Mesenchymal stem cell (in vitro differentiated cells and primary cell): ENCODE measurements around the gene RMC1.

Experiments used
- DNase-seq: peaks from one replicate; pipeline ENCODE4 v3.0.0-alpha.2; 2013
- H2AFZ ChIP-seq: one replicate; pipeline ENCODE4 v1.6.1; 2013; ENCODE audit warnings: low read depth, mild to moderate bottlenecking, control low read depth, inconsistent platforms, low read length, moderate library complexity
- H2AK5ac ChIP-seq: 2 replicates; pipeline ENCODE4 v1.6.1; 2013; ENCODE audit warnings: low read length, moderate library complexity, mild to moderate bottlenecking, inconsistent platforms; ENCODE audit not compliant: severe bottlenecking
- H2BK120ac ChIP-seq: one replicate; pipeline ENCODE4 v1.6.1; 2013; ENCODE audit warnings: low read depth, mild to moderate bottlenecking, inconsistent platforms, low read length, moderate library complexity
- H2BK12ac ChIP-seq, 2 experiments: one replicate each; pipeline ENCODE4 v1.6.1; 2013; ENCODE audit warnings: inconsistent platforms in 2 of 2, low read length in 2 of 2, mild to moderate bottlenecking in 2 of 2, moderate library complexity in 2 of 2, control low read depth in 1 of 2
- H2BK15ac ChIP-seq: one replicate; pipeline ENCODE4 v1.6.1; 2013; ENCODE audit warnings: mild to moderate bottlenecking, low read depth, inconsistent platforms; ENCODE audit not compliant: poor library complexity, severe bottlenecking
- H2BK5ac ChIP-seq: 2 replicates; pipeline ENCODE4 v1.6.1; 2013; ENCODE audit warnings: low read depth, mild to moderate bottlenecking, low read length, control low read depth, inconsistent platforms; ENCODE audit not compliant: poor library complexity, severe bottlenecking
- H3K14ac ChIP-seq, 2 experiments: one replicate each; pipeline ENCODE4 v1.6.1; 2013; ENCODE audit warnings: inconsistent platforms in 2 of 2, low read length in 2 of 2, control low read depth in 1 of 2, mild to moderate bottlenecking in 1 of 2, moderate library complexity in 1 of 2
- H3K18ac ChIP-seq, 2 experiments: one replicate each; pipeline ENCODE4 v1.6.1; 2013; ENCODE audit warnings: inconsistent platforms in 2 of 2, low read length in 2 of 2, control low read depth in 1 of 2, low read depth in 1 of 2, mild to moderate bottlenecking in 1 of 2
- H3K23ac ChIP-seq, 2 experiments: one replicate each; pipeline ENCODE4 v1.6.1; 2013; ENCODE audit warnings: inconsistent platforms in 2 of 2, low read length in 2 of 2, mild to moderate bottlenecking in 2 of 2, moderate library complexity in 2 of 2, control low read depth in 1 of 2
- H3K27ac ChIP-seq: 2 replicates; pipeline ENCODE4 v1.5.1; 2013; ENCODE audit warnings: mild to moderate bottlenecking, moderate library complexity, low read length, control low read depth, inconsistent platforms; ENCODE audit not compliant: poor library complexity, severe bottlenecking
- H3K27me3 ChIP-seq, 2 experiments: 2 replicates each; pipeline versions ENCODE4 v1.6.1 to v1.7.0; 2013; ENCODE audit warnings: low read length in 2 of 2, mild to moderate bottlenecking in 2 of 2, moderate library complexity in 2 of 2, control low read depth in 1 of 2, inconsistent platforms in 1 of 2; ENCODE audit not compliant: control insufficient read depth in 1 of 2, insufficient read depth in 1 of 2
- H3K36me3 ChIP-seq, 2 experiments: 2 replicates each; pipeline versions ENCODE4 v1.6.1 to v1.7.0; 2013; ENCODE audit warnings: low read length in 2 of 2, control low read depth in 1 of 2, inconsistent platforms in 1 of 2, low read depth in 1 of 2, mild to moderate bottlenecking in 1 of 2; ENCODE audit not compliant: insufficient read depth in 2 of 2, control insufficient read depth in 1 of 2
- H3K4ac ChIP-seq, 2 experiments: one replicate each; pipeline ENCODE4 v1.6.1; 2013; ENCODE audit warnings: inconsistent platforms in 2 of 2, low read length in 2 of 2, mild to moderate bottlenecking in 2 of 2, moderate library complexity in 2 of 2, control low read depth in 1 of 2, low read depth in 1 of 2
- H3K4me1 ChIP-seq: 2 replicates; pipeline ENCODE4 v1.6.1; 2013; ENCODE audit warnings: low read depth, low read length, control low read depth; ENCODE audit not compliant: control insufficient read depth, insufficient read depth
- H3K4me2 ChIP-seq: 2 replicates; pipeline ENCODE4 v1.6.1; 2013; ENCODE audit warnings: low read length, mild to moderate bottlenecking, inconsistent platforms; ENCODE audit not compliant: poor library complexity, severe bottlenecking
- H3K4me3 ChIP-seq, 2 experiments: 2 replicates each; pipeline versions ENCODE4 v1.5.1 to v1.7.0; 2013; ENCODE audit warnings: low read length in 2 of 2, mild to moderate bottlenecking in 2 of 2, control low read depth in 1 of 2, low read depth in 1 of 2; ENCODE audit not compliant: insufficient read depth in 1 of 2
- H3K79me1 ChIP-seq: replicated peaks from 2 replicates; pipeline ENCODE4 v1.6.1; 2013; ENCODE audit warnings: mild to moderate bottlenecking, control low read depth, low read length, inconsistent platforms; ENCODE audit not compliant: poor library complexity, severe bottlenecking
- H3K9ac ChIP-seq: 2 replicates; pipeline ENCODE4 v1.7.0; 2013; ENCODE audit warnings: mild to moderate bottlenecking, low read length, moderate library complexity
- H3K9me3 ChIP-seq: 2 replicates; pipeline ENCODE4 v1.7.0; 2013; ENCODE audit warnings: mild to moderate bottlenecking, low read length; ENCODE audit not compliant: control insufficient read depth
- H4K8ac ChIP-seq: one replicate; pipeline ENCODE4 v1.6.1; 2013; ENCODE audit warnings: inconsistent platforms, mild to moderate bottlenecking, low read length, moderate library complexity
- H4K91ac ChIP-seq: one replicate; pipeline ENCODE4 v1.6.1; 2013; ENCODE audit warnings: mild to moderate bottlenecking, low read length, inconsistent platforms
- WGBS: methylation state at CpG from one replicate; pipeline ENCODE4 v1.1.7; 2013; ENCODE audit warnings: mixed read lengths; 5-methylcytosine and 5-hydroxymethylcytosine counted together

The RMC1 gene

GRCh38 chr18:23528580-23529472 is 25.5 kb downstream of the RMC1 start:
- peaks cover 62 to 89% of the 10 kb centered on the region in 2 experiments for H3K36me3 ChIP-seq
- H2AK5ac ChIP-seq, result peak overlapping the region; percentile 95
- H3K14ac ChIP-seq, result no peak overlapping the region
- no peak overlapping the region for H2BK15ac ChIP-seq
- H3K9me3 ChIP-seq, result no peaks in the 10 kb centered on the region
- H2BK12ac ChIP-seq, result peak overlapping the region in 1 of 2 experiments; percentile 73
- DNase-seq, result peak; percentile 21
- H3K4me1 ChIP-seq, result peaks cover 18% of the 10 kb centered on the region
- H4K91ac ChIP-seq, result no peak overlapping the region
- peak overlapping the region; percentile 5 for H4K8ac ChIP-seq
- H3K18ac ChIP-seq, result peak overlapping the region in 1 of 2 experiments; percentile 69
- no peak overlapping the region for H2BK120ac ChIP-seq
- peaks cover 16% of the 10 kb centered on the region for H3K79me1 ChIP-seq
- no peak overlapping the region for H2AFZ ChIP-seq
- no peak overlapping the region for H3K4ac ChIP-seq
- no peak overlapping the region for H2BK5ac ChIP-seq
- no peak overlapping the region for H3K4me3 ChIP-seq
- H3K27me3 ChIP-seq, result no peaks in the 10 kb centered on the region
- peak overlapping the region; percentile 50 for H3K9ac ChIP-seq
- peak overlapping the region; percentile 72 for H3K27ac ChIP-seq
- no peak overlapping the region for H3K4me2 ChIP-seq
- H3K23ac ChIP-seq, result no peak overlapping the region
- WGBS, result 83% methylated on average over 20 of the region's 20 CpGs

- Histone ChIP-seq H3K4me3 (no peak overlapping the region), H3K9me3 (no peaks in the 10 kb centered on the region), H3K27ac (peak overlapping the region; percentile 72), H3K79me1 (peaks cover 16% of the 10 kb centered on the region), H3K36me3 (peaks cover 65 to 89% of the 10 kb centered on the region in 2 experiments), H3K18ac (no peak overlapping the region), H3K23ac (no peak overlapping the region), H2BK120ac (no peak overlapping the region), H4K91ac (no peak overlapping the region), H3K14ac (no peak overlapping the region), H2BK15ac (no peak overlapping the region), H2AFZ (no peak overlapping the region), H2BK5ac (no peak overlapping the region), H2BK12ac (no peak overlapping the region), H3K9ac (no peak overlapping the region), H3K4me1 (peaks cover 14% of the 10 kb centered on the region), H4K8ac (no peak overlapping the region), H2AK5ac (no peak overlapping the region), H3K27me3 (no peaks in the 10 kb centered on the region), H3K4ac (no peak overlapping the region), H3K4me2 (no peak overlapping the region)
- 73% methylated on average over 3 of the region's 3 CpGs for WGBS
- DNase-seq, result peak; percentile 67
Measured at GRCh38 chr18:23529604-23530003, 26.3 kb downstream of the RMC1 start.

- Histone ChIP-seq H2BK15ac (no peak overlapping the region), H4K91ac (no peak overlapping the region), H3K4me3 (no peak overlapping the region), H3K27me3 (no peaks in the 10 kb centered on the region), H3K23ac (no peak overlapping the region), H2AFZ (no peak overlapping the region), H3K9ac (no peak overlapping the region), H2BK12ac (no peak overlapping the region), H4K8ac (no peak overlapping the region), H2BK120ac (no peak overlapping the region), H2BK5ac (no peak overlapping the region), H3K36me3 (peaks cover 68 to 94% of the 10 kb centered on the region in 2 experiments), H2AK5ac (no peak overlapping the region), H3K4ac (no peak overlapping the region), H3K79me1 (peaks cover 16% of the 10 kb centered on the region), H3K4me1 (peaks cover 14% of the 10 kb centered on the region), H3K27ac (peak overlapping the region; percentile 21), H3K14ac (no peak overlapping the region), H3K18ac (no peak overlapping the region), H3K9me3 (no peaks in the 10 kb centered on the region), H3K4me2 (no peak overlapping the region)
- no peak for DNase-seq
- WGBS, result 96% methylated on average over 7 of the region's 7 CpGs
Measured at GRCh38 chr18:23530195-23530594, 26.9 kb downstream of the RMC1 start.

- 95% methylated on average over 13 of the region's 13 CpGs for WGBS
- H4K8ac ChIP-seq, result no peak overlapping the region
Measured at GRCh38 chr18:23531912-23532311, 28.6 kb downstream of the RMC1 start.

More at GRCh38 chr18:23531912-23532311, 28.6 kb downstream of the RMC1 start:
- no peak overlapping the region for H2AFZ ChIP-seq
- H2BK5ac ChIP-seq, result no peak overlapping the region
- peaks cover 72 to 97% of the 10 kb centered on the region in 2 experiments for H3K36me3 ChIP-seq
- H4K91ac ChIP-seq, result no peak overlapping the region
- no peaks in the 10 kb centered on the region for H3K9me3 ChIP-seq
- no peak for DNase-seq
- no peak overlapping the region for H3K14ac ChIP-seq
- H3K4me2 ChIP-seq, result no peak overlapping the region
- H3K27me3 ChIP-seq, result no peaks in the 10 kb centered on the region
- no peak overlapping the region for H2BK12ac ChIP-seq
- no peak overlapping the region for H2AK5ac ChIP-seq
- no peak overlapping the region for H2BK15ac ChIP-seq
- H3K18ac ChIP-seq, result no peak overlapping the region
- H3K23ac ChIP-seq, result no peak overlapping the region
- H3K27ac ChIP-seq, result no peak overlapping the region
- H3K4me1 ChIP-seq, result peaks cover 10% of the 10 kb centered on the region
- no peak overlapping the region for H3K9ac ChIP-seq
- no peak overlapping the region for H3K4ac ChIP-seq
- H3K4me3 ChIP-seq, result no peak overlapping the region
- no peak overlapping the region for H2BK120ac ChIP-seq
- peaks cover 18% of the 10 kb centered on the region for H3K79me1 ChIP-seq
